K562 (cell line): Measurements from ENCODE around the gene AIG1. TPM values are rescaled to one million over a fixed set of nuclear protein-coding genes. Genes with fewer than 3 reads are reported as not detected.

Experiments used
- ATAC-seq: fragments of 200-7000 bp; cut with Tn5 transposase; 3 replicates; pipeline ENCODE4 v1.9.1; 2020; ENCODE audit warnings: moderate library complexity
- BruUV-seq: library from RNA; stranded (reverse); fragments of 400-500 nt; replicated peaks from 2 replicates; lab custom pipeline; 2021; lab: Mats Ljungman, UMichigan
- CTCF ChIA-PET: fragments of 300-600 bp; formaldehyde crosslinking; extraction: SDS; loops from one replicate; lab custom pipeline; 2021; ENCODE audit warnings: low intra/inter-chr PET ratio; lab: Yijun Ruan, JAX
- POLR2A ChIA-PET: fragments of 300-600, 350-650 bp; sonication (Branson Sonifier 250); formaldehyde crosslinking; extraction: SDS; loops from one replicate; lab custom pipeline; 2021; ENCODE audit warnings: antibody characterized with exemption, inconsistent platforms; lab: Yijun Ruan, JAX
- DNase-seq, 4 experiments: peaks; one replicate each; pipeline versions ENCODE4 v3.0.0 to v3.0.0-alpha.2; 2011 to 2018; ENCODE audit warnings: low spot score in 3 of 4, mixed read lengths in 3 of 4; ENCODE audit errors: extremely low read depth in 1 of 4
- FAIRE-seq: peaks from 2 replicates; lab custom pipeline; 2011; peaks lifted over from hg19 to GRCh38; lab: Jason Lieb, UNC
- H2AFZ ChIP-seq: 2 replicates; pipeline ENCODE4 v1.6.0; 2011; ENCODE audit warnings: low read depth, low read length, control low read depth, inconsistent platforms
- H3K27ac ChIP-seq: fragments of 200-600 bp; 3 replicates; pipeline ENCODE4 v1.8.0; 2011; ENCODE audit warnings: low read depth, mild to moderate bottlenecking, control low read depth, inconsistent platforms, low read length, moderate library complexity, mixed read lengths; ENCODE audit errors: extremely low read depth
- H3K27me3 ChIP-seq, 2 experiments: fragments of 300-600 bp in 1 of 2; 2 replicates in 1 of 2; 3 replicates in 1 of 2; pipeline versions ENCODE4 v1.6.0 to v1.8.0; 2011; ENCODE audit warnings: inconsistent platforms in 2 of 2, low read length in 2 of 2, mild to moderate bottlenecking in 1 of 2, mixed read lengths in 1 of 2, moderate library complexity in 1 of 2; ENCODE audit not compliant: control insufficient read depth in 2 of 2, insufficient read depth in 2 of 2
- H3K36me3 ChIP-seq: fragments of 300-600 bp; 3 replicates; pipeline ENCODE4 v1.8.0; 2011; ENCODE audit warnings: mild to moderate bottlenecking, low read length, inconsistent platforms; ENCODE audit not compliant: control insufficient read depth, insufficient read depth
- H3K4me1 ChIP-seq, 2 experiments: fragments of 200-600 bp in 1 of 2; replicated peaks in 1 of 2; 2 replicates in 1 of 2; 3 replicates in 1 of 2; pipeline versions ENCODE4 v1.5.1 to v1.8.0; 2011; ENCODE audit warnings: inconsistent platforms in 2 of 2, low read length in 2 of 2, mild to moderate bottlenecking in 1 of 2, mixed read lengths in 1 of 2, moderate library complexity in 1 of 2; ENCODE audit not compliant: control insufficient read depth in 2 of 2, insufficient read depth in 2 of 2
- H3K4me2 ChIP-seq: 2 replicates; pipeline ENCODE4 v1.6.1; 2011; ENCODE audit warnings: low read length, control low read depth, inconsistent platforms, mixed read lengths; ENCODE audit not compliant: insufficient read depth
- H3K4me3 ChIP-seq: fragments of 200-600 bp; sonication (generic), shearing (Covaris generic); 2 replicates; pipeline ENCODE4 v1.5.1; 2016; ENCODE audit warnings: control low read depth, inconsistent platforms
- H3K79me2 ChIP-seq: fragments of 200-600 bp; 3 replicates; pipeline ENCODE4 v1.8.0; 2011; ENCODE audit warnings: low read length, inconsistent platforms; ENCODE audit not compliant: control insufficient read depth, insufficient read depth
- H3K9ac ChIP-seq, 2 experiments: 2 replicates each; pipeline versions ENCODE4 v1.6.0 to v1.6.1; 2011; ENCODE audit warnings: low read depth in 2 of 2, low read length in 2 of 2, control low read depth in 1 of 2, inconsistent platforms in 1 of 2, mild to moderate bottlenecking in 1 of 2, mixed read lengths in 1 of 2; ENCODE audit not compliant: insufficient read depth in 1 of 2
- H3K9me1 ChIP-seq: one replicate; pipeline ENCODE4 v1.6.0; 2011; ENCODE audit warnings: inconsistent platforms, mild to moderate bottlenecking, low read length, moderate library complexity; ENCODE audit not compliant: control insufficient read depth, insufficient read depth
- H3K9me3 ChIP-seq: replicated peaks from 2 replicates; pipeline ENCODE4 v1.5.1; 2011; ENCODE audit warnings: low read depth, low read length, inconsistent platforms; ENCODE audit not compliant: control insufficient read depth, insufficient read depth
- H4K20me1 ChIP-seq: replicated peaks from 2 replicates; pipeline ENCODE4 v1.6.1; 2011; ENCODE audit warnings: low read length, inconsistent platforms, mixed read lengths; ENCODE audit not compliant: control insufficient read depth, insufficient read depth
- CCNT2 ChIP-seq: IDR thresholded peaks from 2 replicates; pipeline ENCODE4 v1.6.1; 2011; ENCODE audit warnings: borderline replicate concordance, low read depth, mild to moderate bottlenecking, moderate library complexity, mixed read lengths, low read length; ENCODE audit not compliant: insufficient read length; ENCODE audit errors: extremely low read depth
- ELF4 ChIP-seq: fragments of 450-650 bp; formaldehyde crosslinking; IDR thresholded peaks from 2 replicates; pipeline ENCODE4 v1.4.0; 2022; ENCODE audit warnings: missing genetic modification characterization
- FOXO4 ChIP-seq: fragments of 450-650 bp; formaldehyde crosslinking; IDR thresholded peaks from 2 replicates; pipeline ENCODE4 v1.4.0; 2020; ENCODE audit warnings: mild to moderate bottlenecking, moderate library complexity
- HNRNPUL1 ChIP-seq: fragments of 200-400 bp; formaldehyde crosslinking; IDR thresholded peaks from 2 replicates; pipeline ENCODE4 v1.6.1; 2017; ENCODE audit warnings: low read length
- MTA1 ChIP-seq: fragments of 450-650 bp; IDR thresholded peaks from 2 replicates; pipeline ENCODE4 v1.6.1; 2017; ENCODE audit warnings: borderline replicate concordance
- NCOA6 ChIP-seq: fragments of 450-650 bp; IDR thresholded peaks from 2 replicates; pipeline ENCODE4 v1.6.1; 2017; ENCODE audit warnings: mild to moderate bottlenecking
- RNF219 ChIP-seq: fragments of 250-450 bp; sonication (Bioruptor Pico); IDR thresholded peaks from 2 replicates; pipeline ENCODE4 v1.5.0; 2022; ENCODE audit warnings: mild to moderate bottlenecking
- SOX6 ChIP-seq: fragments of 450-650 bp; IDR thresholded peaks from 2 replicates; pipeline ENCODE4 v1.6.1; 2014; ENCODE audit warnings: mild to moderate bottlenecking
- SRSF9 ChIP-seq: fragments of 200-400 bp; formaldehyde crosslinking; IDR thresholded peaks from 2 replicates; pipeline ENCODE4 v1.6.1; 2017; ENCODE audit warnings: low read depth, low read length, borderline replicate concordance
- ZBED1 ChIP-seq: IDR thresholded peaks from 2 replicates; pipeline ENCODE4 v1.6.1; 2014
- ZKSCAN8 ChIP-seq: fragments of 200-800 bp; sonication (Bioruptor generic); IDR thresholded peaks from 2 replicates; pipeline ENCODE4 v1.6.1; 2016; ENCODE audit warnings: missing genetic modification characterization, missing compliant biosample characterization
- ZNF766 ChIP-seq: fragments of 200-800 bp; sonication (Bioruptor generic); conservative IDR thresholded peaks from 2 replicates; pipeline ENCODE4 v1.6.1; 2016; ENCODE audit warnings: missing genetic modification characterization, missing compliant biosample characterization
- WGBS: fragments of 100-300 bp; shearing (Covaris generic); methylation state at CpG from one replicate; pipeline ENCODE4 v1.1.6; 2016; ENCODE audit warnings: low coverage, mixed read lengths; ENCODE audit not compliant: insufficient coverage; ENCODE audit errors: missing lambda C conversion rate; 5-methylcytosine and 5-hydroxymethylcytosine counted together
- in situ Hi-C: fragments of 300-500 bp; cut with MboI; formaldehyde crosslinking; loops from 4 replicates; pipeline ENCODE4 v1.15.0; 2018; ENCODE audit warnings: inconsistent platforms, mixed read lengths
- intact Hi-C: fragments of 100-400 bp; cut with micrococcal nuclease; formaldehyde crosslinking; loops from 2 replicates; pipeline ENCODE4 v1.14.2; 2022
- polyA plus RNA-seq, 8 experiments: library from polyadenylated mRNA; depleted of rRNA in 4 of 8; stranded (reverse) in 5 of 8; unstranded in 3 of 8; fragments of >200 nt; fragmentation: Nextera tagmentation in 2 of 8; fragmentation: Illumina TruSeq in 1 of 8; extraction: Ambion mirVana in 2 of 8; extraction: Trizol in 1 of 8; gene quantifications; 2 replicates each; pipeline versions ENCODE4 v1.2.1 to v1.2.3, GENCODE V29; 2011 to 2014; ENCODE audit warnings: inconsistent platforms in 1 of 8, missing spikeins in 1 of 8
- total RNA-seq, 7 experiments: library from RNA; depleted of rRNA in 6 of 7; stranded (reverse); fragments of >200 nt in 6 of 7; fragmentation: Illumina TruSeq in 2 of 7; extraction: Trizol in 2 of 7; gene quantifications; 2 replicates each; pipeline versions ENCODE4 v1.2.1 to v1.2.3, GENCODE V29; 2011 to 2021; ENCODE audit warnings: low replicate concordance in 1 of 7

The AIG1 gene
- total and polyA plus RNA-seq, 9 of the 15 experiments (the other 6 are each of a cell fraction or from before 2014, with no cell fraction given) = 74.8 to 333 (median 127) TPM

DNA sequence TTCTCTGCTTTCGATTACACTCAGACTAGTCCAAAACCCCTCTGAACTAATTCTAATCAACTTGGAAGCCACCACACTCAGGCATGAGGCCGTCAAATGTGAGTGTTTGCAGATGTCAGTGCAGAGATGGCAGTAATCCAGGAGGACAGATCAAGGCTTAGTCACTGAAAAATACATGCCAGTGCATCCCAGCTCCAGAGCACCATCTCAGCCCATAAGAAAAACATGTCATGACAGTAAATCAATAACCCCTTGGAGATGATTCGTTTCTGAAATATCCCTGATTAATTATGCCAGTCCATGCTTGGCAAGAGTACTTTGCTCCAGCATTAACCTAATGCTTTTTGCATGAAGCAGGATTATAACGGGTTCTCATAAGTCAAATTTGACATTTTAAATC lies 210.3 kb downstream of the AIG1 start (continued):
- no peak for TF ChIP-seq SOX6
- TF ChIP-seq ZKSCAN8 (CRISPR knock-in tag) = no peak
- TF ChIP-seq MTA1 = no peak
- TF ChIP-seq SRSF9 = no peak
- no peak for TF ChIP-seq FOXO4 (CRISPR knock-in tag)
- no peak for TF ChIP-seq NCOA6
- TF ChIP-seq ELF4 (CRISPR knock-in tag) = no peak
- TF ChIP-seq ZNF766 (CRISPR knock-in tag) = no peak

DNA sequence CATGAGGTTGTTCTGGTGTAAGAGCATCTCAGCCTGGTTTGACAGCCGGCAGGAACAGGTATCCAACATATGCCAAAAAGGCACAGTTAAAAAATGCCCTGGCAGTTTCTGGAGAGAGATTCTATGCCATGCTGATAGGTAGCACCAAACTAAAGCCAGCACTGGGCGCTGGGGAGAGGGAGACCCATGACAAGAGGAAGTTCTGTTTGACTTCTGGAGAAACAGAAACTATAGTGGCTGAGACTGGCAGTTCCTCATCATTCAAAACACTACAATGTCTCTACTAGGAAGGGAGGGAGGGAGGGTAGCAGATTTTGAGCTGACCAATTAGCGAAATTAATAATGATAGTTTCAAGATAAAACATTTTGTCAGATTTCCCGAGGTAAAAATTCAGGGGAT lies 215.7 kb downstream of the AIG1 start:
- Histone ChIP-seq H3K79me2 (no peaks in the 10 kb centered on the region), H3K4me3 (no peak overlapping the region), H3K4me2 (no peak overlapping the region), H4K20me1 (no peaks in the 10 kb centered on the region), H3K27me3 (no peaks in the 10 kb centered on the region), H3K4me1 (no peaks in the 10 kb centered on the region), H3K9ac (no peak overlapping the region), H3K27ac (no peak overlapping the region), H3K36me3 (no peaks in the 10 kb centered on the region), H3K9me3 (no peaks in the 10 kb centered on the region), H3K9me1 (no peaks in the 10 kb centered on the region), H2AFZ (no peak overlapping the region)
- ATAC-seq (no peak), DNase-seq (no peak), FAIRE-seq (no peak)
- TF ChIP-seq RNF219 (CRISPR knock-in tag) (no peak), HNRNPUL1 (no peak), ZBED1 (no peak), CCNT2 (no peak)
- 21% methylated on average over 4 of the region's 4 CpGs for WGBS
- no TSS peak for BruUV-seq
- in situ Hi-C loops (loop anchor here (25.0 kb wide), 1 partner anchor 589 kb away; no protein-coding TSS in a partner anchor), intact Hi-C loops (loop anchor here (10.0 kb wide), 1 partner anchor 352 kb away; no protein-coding TSS in a partner anchor)
- CTCF ChIA-PET = no interaction called here
- POLR2A ChIA-PET = no interaction called here
